GM19468 (cell line): ENCODE measurements around the gene KRTAP10-7.
"Not testable (repeated sequence)": the region's sequence is repeated elsewhere in the genome, so short reads cannot be mapped to it uniquely, and the experiment has no call there.

Source experiments
- ATAC-seq: cut with Tn5 transposase; IDR thresholded peaks from one replicate; pipeline ENCODE4 v1.9.1; 2021; ENCODE audit warnings: mild to moderate bottlenecking, moderate library complexity, moderate number of reproducible peaks; ENCODE audit not compliant: unreplicated experiment; ENCODE audit errors: extremely low read depth

The KRTAP10-7 gene

GRCh38 chr21:44627831-44628233 lies 27.4 kb downstream of the KRTAP10-7 start:
- ATAC-seq, result not testable (repeated sequence)

GRCh38 chr21:44628707-44629391 lies 28.5 kb downstream of the KRTAP10-7 start:
- ATAC-seq, result no peak

- no peak for ATAC-seq
These were observed 30.0 kb downstream of the KRTAP10-7 start for GRCh38 chr21:44630440-44630839.

- no peak for ATAC-seq
These were observed 31.7 kb downstream of the KRTAP10-7 start for GRCh38 chr21:44632067-44632466.

- no peak for ATAC-seq
These were observed 36.0 kb downstream of the KRTAP10-7 start for GRCh38 chr21:44636209-44637017.

DNA sequence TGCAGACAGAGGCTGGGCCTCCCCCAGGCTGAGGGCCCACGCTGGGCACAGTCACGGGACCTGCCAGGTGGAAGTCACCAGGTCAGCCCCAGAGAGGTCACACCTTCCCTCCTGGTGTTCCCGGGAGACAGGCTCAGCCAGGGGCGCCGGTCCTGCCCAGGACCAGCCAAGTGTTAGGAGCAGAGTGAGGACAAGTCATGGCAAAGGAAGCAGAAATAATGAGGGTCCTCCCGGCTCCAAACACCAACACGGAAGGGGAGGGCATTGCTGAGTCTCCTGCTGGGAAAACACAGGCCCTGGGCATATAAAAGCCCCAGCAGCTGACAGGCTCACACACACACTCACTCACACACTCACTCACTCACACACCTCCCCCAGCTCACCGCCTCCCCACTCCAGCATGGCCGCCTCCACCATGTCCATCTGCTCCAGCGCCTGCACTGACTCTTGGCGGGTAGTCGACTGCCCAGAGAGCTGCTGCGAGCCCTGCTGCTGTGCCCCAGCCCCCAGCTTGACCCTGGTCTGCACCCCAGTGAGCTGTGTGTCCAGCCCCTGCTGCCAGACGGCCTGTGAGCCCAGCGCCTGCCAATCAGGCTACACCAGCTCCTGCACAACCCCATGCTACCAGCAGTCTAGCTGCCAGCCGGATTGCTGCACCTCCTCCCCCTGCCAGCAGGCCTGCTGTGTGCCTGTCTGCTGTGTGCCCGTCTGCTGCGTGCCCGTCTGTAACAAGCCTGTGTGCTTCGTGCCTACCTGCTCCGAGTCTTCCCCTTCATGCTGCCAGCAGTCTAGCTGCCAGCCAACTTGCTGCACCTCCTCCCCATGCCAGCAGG lies 36.8 kb downstream of the KRTAP10-7 start, which contains the start of gene KRTAP10-10:
KRTAP10-10 (plus strand) TSS at position 339 of the 833 bp plus-strand sequence; CDS start at position 401, 62 bp downstream.
- no peak for ATAC-seq

DNA sequence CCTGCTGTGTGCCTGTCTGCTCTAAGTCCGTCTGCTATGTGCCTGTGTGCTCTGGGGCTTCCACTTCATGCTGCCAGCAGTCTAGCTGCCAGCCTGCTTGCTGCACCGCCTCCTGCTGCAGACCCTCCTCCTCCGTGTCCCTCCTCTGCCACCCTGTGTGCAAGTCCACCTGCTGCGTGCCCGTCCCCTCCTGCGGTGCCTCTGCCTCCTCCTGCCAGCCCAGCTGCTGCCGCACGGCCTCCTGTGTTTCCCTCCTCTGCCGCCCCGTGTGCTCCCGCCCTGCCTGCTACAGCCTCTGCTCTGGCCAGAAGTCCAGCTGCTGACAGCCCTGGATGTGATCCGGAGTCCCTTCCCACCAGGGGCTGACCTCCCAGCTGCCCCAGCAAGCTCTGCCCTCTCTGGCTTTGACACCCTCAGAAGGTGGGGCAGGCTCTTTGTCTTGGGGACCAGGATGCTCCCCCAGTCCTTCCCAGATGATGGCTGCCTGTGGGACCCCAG lies 37.5 kb downstream of the KRTAP10-7 start:
- not testable (repeated sequence) for ATAC-seq

GRCh38 chr21:44638506-44639330 lies 38.3 kb downstream of the KRTAP10-7 start:
- not testable (repeated sequence) for ATAC-seq

DNA sequence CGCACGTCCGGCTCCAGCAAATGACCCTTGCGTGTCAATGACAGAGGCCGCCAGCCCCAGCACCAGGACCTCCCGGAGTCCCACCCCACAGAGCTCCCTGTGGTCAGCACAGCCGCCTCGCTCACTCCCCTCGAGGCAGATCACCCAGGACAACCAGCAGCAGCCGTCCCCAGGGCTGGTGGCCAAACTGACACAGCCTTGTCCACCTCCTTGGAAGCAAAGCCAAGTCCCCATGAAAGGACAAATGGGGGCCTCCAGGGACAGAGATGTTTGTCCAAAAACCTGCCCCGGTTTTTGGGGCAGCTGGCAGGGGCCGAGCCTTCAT lies 38.9 kb downstream of the KRTAP10-7 start:
- ATAC-seq, result no peak

DNA sequence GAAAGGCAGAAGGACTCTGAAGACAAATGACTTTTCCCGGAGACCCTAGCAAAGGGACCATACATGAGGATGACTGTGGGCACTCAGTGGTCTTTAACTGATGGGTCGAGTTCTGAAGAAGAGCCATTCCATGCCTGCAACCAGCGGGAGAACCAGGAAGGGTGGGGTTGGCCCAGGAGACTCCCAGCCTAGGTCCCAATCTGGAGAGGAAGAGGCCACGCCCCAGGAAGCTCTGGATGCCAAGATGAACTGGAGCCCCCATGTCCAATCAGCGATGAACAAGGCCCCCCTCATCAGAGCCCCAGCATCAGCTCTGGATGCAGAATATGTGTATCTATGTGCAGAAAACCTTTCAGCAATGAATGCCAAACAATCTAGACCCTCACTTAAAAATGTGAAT lies 40.4 kb downstream of the KRTAP10-7 start:
- ATAC-seq, result no peak

GRCh38 chr21:44643741-44644310 lies 43.4 kb downstream of the KRTAP10-7 start:
- no peak for ATAC-seq

- ATAC-seq, result no peak
These were observed 44.5 kb downstream of the KRTAP10-7 start for GRCh38 chr21:44644878-44645277.

DNA sequence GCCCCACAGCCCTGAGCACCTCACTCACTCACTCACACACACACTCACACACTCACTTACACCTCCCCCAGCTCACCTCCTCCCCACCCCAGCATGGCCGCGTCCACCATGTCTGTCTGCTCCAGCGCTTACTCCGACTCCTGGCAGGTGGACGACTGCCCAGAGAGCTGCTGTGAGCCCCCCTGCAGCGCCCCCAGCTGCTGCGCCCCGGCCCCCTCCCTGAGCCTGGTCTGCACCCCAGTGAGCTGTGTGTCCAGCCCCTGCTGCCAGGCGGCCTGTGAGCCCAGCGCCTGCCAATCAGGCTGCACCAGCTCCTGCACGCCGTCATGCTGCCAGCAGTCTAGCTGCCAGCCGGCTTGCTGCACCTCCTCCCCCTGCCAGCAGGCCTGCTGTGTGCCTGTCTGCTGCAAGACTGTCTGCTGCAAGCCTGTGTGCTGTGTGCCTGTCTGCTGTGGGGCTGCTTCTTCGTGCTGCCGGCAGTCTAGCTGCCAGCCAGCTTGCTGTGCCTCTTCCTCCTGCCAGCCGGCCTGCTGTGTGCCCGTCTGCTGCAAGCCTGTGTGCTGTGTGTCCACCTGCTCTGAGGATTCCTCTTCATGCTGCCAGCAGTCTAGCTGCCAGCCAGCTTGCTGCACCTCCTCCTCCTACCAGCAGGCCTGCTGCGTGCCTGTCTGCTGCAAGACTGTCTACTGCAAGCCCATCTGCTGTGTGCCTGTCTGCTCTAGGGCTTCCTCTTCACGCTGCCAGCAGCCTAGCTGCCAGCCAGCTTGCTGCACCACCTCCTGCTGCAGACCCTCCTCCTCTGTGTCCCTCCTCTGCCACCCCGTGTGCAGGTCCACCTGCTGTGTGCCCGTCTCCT lies 46.2 kb downstream of the KRTAP10-7 start, which contains the start of gene KRTAP10-11:
KRTAP10-11 (plus strand) TSS at position 49 of the 856 bp plus-strand sequence; CDS start at position 94, 45 bp downstream.
- ATAC-seq, result not testable (repeated sequence)

DNA sequence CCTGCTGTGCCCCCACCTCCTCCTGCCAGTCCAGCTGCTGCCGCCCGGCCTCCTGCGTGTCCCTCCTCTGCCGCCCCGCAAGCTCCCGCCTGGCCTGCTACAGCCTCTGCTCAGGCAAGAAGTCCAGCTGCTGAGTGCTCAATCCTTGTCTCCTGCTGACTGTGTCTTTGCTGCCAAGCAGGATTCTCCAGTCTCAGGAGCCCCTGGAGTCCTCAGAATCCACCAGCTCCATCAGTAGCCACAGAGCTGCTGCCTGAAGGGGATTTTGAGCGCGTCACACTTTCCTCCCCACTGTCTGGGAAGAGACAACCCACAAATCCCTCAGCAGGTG lies 46.8 kb downstream of the KRTAP10-7 start:
- no peak for ATAC-seq

DNA sequence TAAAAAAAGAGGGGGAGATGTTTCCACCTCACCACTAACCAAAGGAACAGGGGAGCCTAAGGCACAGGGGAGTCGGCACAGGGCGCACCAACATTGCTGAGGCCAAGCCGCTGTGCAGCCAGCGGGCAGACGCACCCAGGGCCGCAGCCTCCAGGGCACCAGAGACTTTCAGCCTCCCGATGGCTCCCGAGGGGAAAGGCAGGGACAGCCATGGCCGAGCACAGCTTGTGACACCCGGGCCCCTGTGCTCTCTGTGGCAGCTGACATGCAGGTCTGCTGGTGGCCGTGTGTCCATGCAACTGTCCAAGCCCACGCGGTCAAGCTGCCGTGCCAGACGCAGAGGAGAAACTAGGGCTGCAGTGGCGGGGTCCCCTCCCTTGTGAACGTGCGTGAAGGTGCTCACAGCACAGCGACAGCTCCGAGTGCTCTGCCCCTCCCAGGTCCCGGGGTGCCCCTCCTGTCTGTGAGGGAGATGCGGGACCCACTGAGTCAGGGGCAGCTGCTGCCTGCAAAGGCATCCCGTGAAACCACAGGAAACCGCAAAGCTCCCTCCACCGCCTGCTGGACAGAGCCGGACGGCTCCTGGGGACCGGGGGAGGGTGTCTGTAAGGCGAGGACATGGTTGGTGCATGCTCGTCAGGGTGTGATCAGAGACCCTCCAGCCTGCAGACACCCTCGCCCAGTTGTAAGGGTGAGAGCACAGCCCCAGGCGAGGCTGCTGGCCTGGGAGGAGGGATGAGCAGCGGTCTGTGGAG lies 48.3 kb downstream of the KRTAP10-7 start:
- no peak for ATAC-seq

- ATAC-seq, result no peak
These were observed 49.2 kb downstream of the KRTAP10-7 start for GRCh38 chr21:44649521-44650100.

- no peak for ATAC-seq
These were observed 50.0 kb downstream of the KRTAP10-7 start for GRCh38 chr21:44650265-44650972.
